Esophagus squamous epithelium (tissue), 4 donors: ENCODE measurements around the gene OIT3.

Source experiments
- POLR2A ChIP-seq, 4 donors: fragments of 450-650 bp; IDR thresholded peaks; one replicate each; pipeline ENCODE4 v1.6.1; 2017; ENCODE audit warnings: antibody characterized with exemption in 4 of 4, mild to moderate bottlenecking in 4 of 4, moderate library complexity in 3 of 4
- TF ChIP-seq, protein P1 (sequence below), 6 experiments: fragments of 450-650 bp in 4 of 6; fragments of 200-600 bp in 2 of 6; sonication (generic) in 2 of 6; IDR thresholded peaks; one replicate each; pipeline ENCODE4 v1.5.1; 2016 to 2019; ENCODE audit warnings: antibody characterized with exemption in 6 of 6, mild to moderate bottlenecking in 4 of 6, moderate library complexity in 4 of 6

DNA sequence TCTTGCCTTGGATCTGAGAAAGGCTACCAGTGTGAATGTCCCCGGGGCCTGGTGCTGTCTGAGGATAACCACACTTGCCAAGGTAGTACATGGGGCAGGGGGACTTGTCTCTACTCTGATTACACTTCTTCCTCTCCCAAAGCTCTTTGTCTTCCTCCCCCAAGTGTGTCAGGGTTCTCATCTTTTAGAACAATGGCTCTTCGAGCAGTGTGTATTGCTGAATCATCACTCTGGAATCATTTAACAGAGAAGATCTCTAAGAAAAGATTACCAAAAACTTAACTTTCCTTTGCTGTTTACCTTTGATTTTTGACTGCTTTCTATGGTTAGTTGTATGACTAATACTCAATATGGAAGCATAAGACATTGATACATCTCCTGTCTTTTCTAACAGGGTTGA, 18.2 kb downstream of the OIT3 start:
- TF ChIP-seq, protein P1, sequence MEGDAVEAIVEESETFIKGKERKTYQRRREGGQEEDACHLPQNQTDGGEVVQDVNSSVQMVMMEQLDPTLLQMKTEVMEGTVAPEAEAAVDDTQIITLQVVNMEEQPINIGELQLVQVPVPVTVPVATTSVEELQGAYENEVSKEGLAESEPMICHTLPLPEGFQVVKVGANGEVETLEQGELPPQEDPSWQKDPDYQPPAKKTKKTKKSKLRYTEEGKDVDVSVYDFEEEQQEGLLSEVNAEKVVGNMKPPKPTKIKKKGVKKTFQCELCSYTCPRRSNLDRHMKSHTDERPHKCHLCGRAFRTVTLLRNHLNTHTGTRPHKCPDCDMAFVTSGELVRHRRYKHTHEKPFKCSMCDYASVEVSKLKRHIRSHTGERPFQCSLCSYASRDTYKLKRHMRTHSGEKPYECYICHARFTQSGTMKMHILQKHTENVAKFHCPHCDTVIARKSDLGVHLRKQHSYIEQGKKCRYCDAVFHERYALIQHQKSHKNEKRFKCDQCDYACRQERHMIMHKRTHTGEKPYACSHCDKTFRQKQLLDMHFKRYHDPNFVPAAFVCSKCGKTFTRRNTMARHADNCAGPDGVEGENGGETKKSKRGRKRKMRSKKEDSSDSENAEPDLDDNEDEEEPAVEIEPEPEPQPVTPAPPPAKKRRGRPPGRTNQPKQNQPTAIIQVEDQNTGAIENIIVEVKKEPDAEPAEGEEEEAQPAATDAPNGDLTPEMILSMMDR (IDR thresholded peaks at IDR 0.05), result no peak
- no peak for TF ChIP-seq POLR2A (IDR thresholded peaks at IDR 0.05)
